Fibroblast of lung (primary cell): ENCODE measurements around the gene TAF6L. TPM values are rescaled to one million over a fixed set of nuclear protein-coding genes. Genes with fewer than 3 reads are reported as not detected.

Experiments used
- DNase-seq, 2 donors: peaks; one replicate each; pipeline versions ENCODE4 v3.0.0 to v3.0.0-alpha.2; 2010; ENCODE audit warnings: low read depth in 2 of 2
- H2AFZ ChIP-seq: 2 replicates; pipeline ENCODE4 v1.5.1; 2012; ENCODE audit warnings: low read length, control low read depth, inconsistent platforms
- H3K27ac ChIP-seq: 2 replicates; pipeline ENCODE4 v1.5.1; 2011; ENCODE audit warnings: low read length, control low read depth; ENCODE audit not compliant: insufficient read depth
- H3K27me3 ChIP-seq: 2 replicates; pipeline ENCODE4 v1.5.1; 2011; ENCODE audit warnings: mild to moderate bottlenecking, low read length; ENCODE audit not compliant: control insufficient read depth, insufficient read depth
- H3K36me3 ChIP-seq: 2 replicates; pipeline ENCODE4 v1.5.1; 2011; ENCODE audit warnings: low read length; ENCODE audit not compliant: control insufficient read depth, insufficient read depth
- H3K4me1 ChIP-seq: 2 replicates; pipeline ENCODE4 v1.5.1; 2011; ENCODE audit warnings: low read length; ENCODE audit not compliant: control insufficient read depth, insufficient read depth; ENCODE audit errors: extremely low read depth
- H3K4me2 ChIP-seq: 2 replicates; pipeline ENCODE4 v1.5.1; 2011; ENCODE audit warnings: low read length, control low read depth; ENCODE audit not compliant: insufficient read depth; ENCODE audit errors: extremely low read depth
- H3K4me3 ChIP-seq, 4 experiments: fragments of 200-600 bp in 1 of 4; sonication (generic) in 1 of 4; replicated peaks in 1 of 4; 2 replicates each; pipeline ENCODE4 v1.5.1; 2011 to 2016; ENCODE audit warnings: low read length in 4 of 4, low read depth in 3 of 4, mild to moderate bottlenecking in 3 of 4, control low read depth in 2 of 4, inconsistent platforms in 1 of 4, mixed read lengths in 1 of 4; ENCODE audit not compliant: insufficient read depth in 1 of 4; ENCODE audit errors: control extremely low read depth in 1 of 4
- H3K79me2 ChIP-seq: 2 replicates; pipeline ENCODE4 v1.5.1; 2012; ENCODE audit warnings: mild to moderate bottlenecking, low read length, inconsistent platforms; ENCODE audit not compliant: control insufficient read depth, insufficient read depth
- H3K9ac ChIP-seq: 2 replicates; pipeline ENCODE4 v1.5.1; 2011; ENCODE audit warnings: mild to moderate bottlenecking, low read length, control low read depth; ENCODE audit not compliant: insufficient read depth
- H3K9me3 ChIP-seq: 2 replicates; pipeline ENCODE4 v1.5.1; 2012; ENCODE audit warnings: low read depth, low read length; ENCODE audit not compliant: control insufficient read depth, insufficient read depth
- H4K20me1 ChIP-seq: 2 replicates; pipeline ENCODE4 v1.5.1; 2011; ENCODE audit warnings: low read length; ENCODE audit not compliant: control insufficient read depth, insufficient read depth; ENCODE audit errors: extremely low read depth
- CTCF ChIP-seq, 2 donors: IDR thresholded peaks in 1 of 2; conservative IDR thresholded peaks in 1 of 2; 1 replicate in 1 of 2; 2 replicates in 1 of 2; pipeline ENCODE4 v1.5.1; 2011 to 2012; ENCODE audit warnings: low read length in 2 of 2, control low read depth in 1 of 2, inconsistent platforms in 1 of 2, low read depth in 1 of 2, mild to moderate bottlenecking in 1 of 2
- EZH2 ChIP-seq: IDR thresholded peaks from 2 replicates; pipeline ENCODE4 v1.5.1; 2012; ENCODE audit warnings: low read length, control low read depth, mild to moderate bottlenecking; ENCODE audit errors: missing control alignments
- polyA plus RNA-seq, 2 donors: library from polyadenylated mRNA; depleted of rRNA in 1 of 2; stranded (reverse) in 1 of 2; unstranded in 1 of 2; fragments of >200 nt; gene quantifications; 2 replicates each; pipeline ENCODE4 v1.2.1, GENCODE V29; 2011 to 2012; ENCODE audit warnings: missing spikeins in 1 of 2
- total RNA-seq: library from RNA; depleted of rRNA; stranded (reverse); fragments of >200 nt; gene quantifications from 2 replicates; pipeline ENCODE4 v1.2.1, GENCODE V29; 2014

The TAF6L gene
- total and polyA plus RNA-seq, 2 donors (not counting 1 experiment from before 2014, with no cell fraction given), result 10.0 to 18.8 TPM

GRCh38 chr11:62777389-62777788 lies 6.2 kb downstream of the TAF6L start:
- no peak for DNase-seq
- H3K9me3 ChIP-seq, result no peaks in the 10 kb centered on the region
- H3K4me1 ChIP-seq, result no peaks in the 10 kb centered on the region
- no peaks in the 10 kb centered on the region for H4K20me1 ChIP-seq
- TF ChIP-seq EZH2 (no peak), CTCF (conservative IDR thresholded peaks at IDR 0.05 in 1 of 2, IDR thresholded peaks at IDR 0.05 in 1 of 2; ENCODE audit: low read depth in 1 of 2, low read length in 2 of 2) (no peak)
- peaks cover 7% of the 10 kb centered on the region for H3K79me2 ChIP-seq
- no peak overlapping the region for H3K4me2 ChIP-seq
- no peaks in the 10 kb centered on the region for H3K27me3 ChIP-seq
- no peak overlapping the region for H3K27ac ChIP-seq
- no peak overlapping the region for H3K9ac ChIP-seq
- H3K4me3 ChIP-seq, result no peak overlapping the region
- H3K36me3 ChIP-seq, result peaks cover 13% of the 10 kb centered on the region
- H2AFZ ChIP-seq, result no peak overlapping the region

GRCh38 chr11:62778441-62778840 lies 7.2 kb downstream of the TAF6L start:
- no peaks in the 10 kb centered on the region for H4K20me1 ChIP-seq
- peaks cover 4% of the 10 kb centered on the region for H3K79me2 ChIP-seq
- DNase-seq, result no peak
- H3K36me3 ChIP-seq, result peaks cover 17% of the 10 kb centered on the region
- H3K4me2 ChIP-seq, result no peak overlapping the region
- H2AFZ ChIP-seq, result no peak overlapping the region
- no peaks in the 10 kb centered on the region for H3K9me3 ChIP-seq
- H3K27me3 ChIP-seq, result no peaks in the 10 kb centered on the region
- H3K4me1 ChIP-seq, result no peaks in the 10 kb centered on the region
- TF ChIP-seq EZH2 (no peak), CTCF (conservative IDR thresholded peaks at IDR 0.05 in 1 of 2, IDR thresholded peaks at IDR 0.05 in 1 of 2; ENCODE audit: low read depth in 1 of 2, low read length in 2 of 2) (no peak)
- H3K27ac ChIP-seq, result no peak overlapping the region
- no peak overlapping the region for H3K9ac ChIP-seq
- no peak overlapping the region for H3K4me3 ChIP-seq

- DNase-seq, result no peak
- Histone ChIP-seq H2AFZ (no peak overlapping the region), H4K20me1 (no peaks in the 10 kb centered on the region), H3K4me2 (no peak overlapping the region), H3K4me1 (peaks cover 5% of the 10 kb centered on the region), H3K27me3 (no peaks in the 10 kb centered on the region), H3K79me2 (peaks cover 5% of the 10 kb centered on the region), H3K9me3 (no peaks in the 10 kb centered on the region), H3K36me3 (peaks cover 12% of the 10 kb centered on the region), H3K4me3 (no peak overlapping the region), H3K9ac (no peak overlapping the region), H3K27ac (no peak overlapping the region)
- TF ChIP-seq CTCF (conservative IDR thresholded peaks at IDR 0.05 in 1 of 2, IDR thresholded peaks at IDR 0.05 in 1 of 2; ENCODE audit: low read depth in 1 of 2, low read length in 2 of 2) (no peak), EZH2 (no peak)
These were observed 11.6 kb downstream of the TAF6L start for GRCh38 chr11:62782753-62783152.
